ENCODE results near the gene TUBB2A. TPM values are rescaled to one million over a fixed set of nuclear protein-coding genes. Genes with fewer than 3 reads are reported as not detected.

Gene TUBB2A
- total and polyA plus RNA-seq, 2 of the 13 experiments (the other 11 are each of a cell fraction or from before 2014, with no cell fraction given), result 35.3 to 106 TPM

DNA sequence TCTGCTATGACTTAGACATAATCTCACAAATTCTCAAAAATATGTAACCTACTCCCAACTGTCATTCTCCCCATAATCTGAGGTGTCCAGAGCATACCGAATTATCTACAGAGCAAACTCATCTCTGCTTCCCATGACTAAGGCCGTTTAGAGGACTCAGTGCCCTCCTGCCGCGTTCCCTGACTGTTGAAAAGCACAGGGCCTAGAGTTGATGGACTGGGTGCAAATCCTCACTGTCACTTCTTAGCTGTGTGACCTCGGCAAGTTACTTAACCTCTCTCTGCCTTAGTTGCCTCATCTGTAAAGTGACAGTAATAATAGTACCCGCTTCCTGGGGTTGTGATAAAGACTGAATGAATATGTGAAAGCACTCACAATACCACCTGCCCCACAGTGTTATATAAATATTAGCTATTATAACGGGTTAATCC, 4.7 kb upstream of the TUBB2A start (continued):
- TF ChIP-seq, protein P1, sequence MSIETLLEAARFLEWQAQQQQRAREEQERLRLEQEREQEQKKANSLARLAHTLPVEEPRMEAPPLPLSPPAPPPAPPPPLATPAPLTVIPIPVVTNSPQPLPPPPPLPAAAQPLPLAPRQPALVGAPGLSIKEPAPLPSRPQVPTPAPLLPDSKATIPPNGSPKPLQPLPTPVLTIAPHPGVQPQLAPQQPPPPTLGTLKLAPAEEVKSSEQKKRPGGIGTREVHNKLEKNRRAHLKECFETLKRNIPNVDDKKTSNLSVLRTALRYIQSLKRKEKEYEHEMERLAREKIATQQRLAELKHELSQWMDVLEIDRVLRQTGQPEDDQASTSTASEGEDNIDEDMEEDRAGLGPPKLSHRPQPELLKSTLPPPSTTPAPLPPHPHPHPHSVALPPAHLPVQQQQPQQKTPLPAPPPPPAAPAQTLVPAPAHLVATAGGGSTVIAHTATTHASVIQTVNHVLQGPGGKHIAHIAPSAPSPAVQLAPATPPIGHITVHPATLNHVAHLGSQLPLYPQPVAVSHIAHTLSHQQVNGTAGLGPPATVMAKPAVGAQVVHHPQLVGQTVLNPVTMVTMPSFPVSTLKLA (IDR thresholded peaks at IDR 0.05), result no peak
- 0 out of 2 replicates have a peak, but pooled peaks have one; percentile 4 for TF ChIP-seq ZNF652 (CRISPR knock-in tag; IDR thresholded peaks at IDR 0.05; ENCODE audit: borderline replicate concordance, low read depth)
- no peak for TF ChIP-seq SP1 (IDR thresholded peaks at IDR 0.05)
- no peak for TF ChIP-seq SP1 (CRISPR knock-in tag; IDR thresholded peaks at IDR 0.05)
- TF ChIP-seq MIXL1 (CRISPR knock-in tag; IDR thresholded peaks at IDR 0.05), result 0 out of 2 replicates have a peak, but pooled peaks have one; percentile 2
- TF ChIP-seq ZNF205 (CRISPR knock-in tag; IDR thresholded peaks at IDR 0.05), result no peak
- no peak for TF ChIP-seq ZNF788 (CRISPR knock-in tag; IDR thresholded peaks at IDR 0.05; ENCODE audit: borderline replicate concordance)
- TF ChIP-seq MIER2 (CRISPR knock-in tag; IDR thresholded peaks at IDR 0.05), result no peak
- TF ChIP-seq, protein P2, sequence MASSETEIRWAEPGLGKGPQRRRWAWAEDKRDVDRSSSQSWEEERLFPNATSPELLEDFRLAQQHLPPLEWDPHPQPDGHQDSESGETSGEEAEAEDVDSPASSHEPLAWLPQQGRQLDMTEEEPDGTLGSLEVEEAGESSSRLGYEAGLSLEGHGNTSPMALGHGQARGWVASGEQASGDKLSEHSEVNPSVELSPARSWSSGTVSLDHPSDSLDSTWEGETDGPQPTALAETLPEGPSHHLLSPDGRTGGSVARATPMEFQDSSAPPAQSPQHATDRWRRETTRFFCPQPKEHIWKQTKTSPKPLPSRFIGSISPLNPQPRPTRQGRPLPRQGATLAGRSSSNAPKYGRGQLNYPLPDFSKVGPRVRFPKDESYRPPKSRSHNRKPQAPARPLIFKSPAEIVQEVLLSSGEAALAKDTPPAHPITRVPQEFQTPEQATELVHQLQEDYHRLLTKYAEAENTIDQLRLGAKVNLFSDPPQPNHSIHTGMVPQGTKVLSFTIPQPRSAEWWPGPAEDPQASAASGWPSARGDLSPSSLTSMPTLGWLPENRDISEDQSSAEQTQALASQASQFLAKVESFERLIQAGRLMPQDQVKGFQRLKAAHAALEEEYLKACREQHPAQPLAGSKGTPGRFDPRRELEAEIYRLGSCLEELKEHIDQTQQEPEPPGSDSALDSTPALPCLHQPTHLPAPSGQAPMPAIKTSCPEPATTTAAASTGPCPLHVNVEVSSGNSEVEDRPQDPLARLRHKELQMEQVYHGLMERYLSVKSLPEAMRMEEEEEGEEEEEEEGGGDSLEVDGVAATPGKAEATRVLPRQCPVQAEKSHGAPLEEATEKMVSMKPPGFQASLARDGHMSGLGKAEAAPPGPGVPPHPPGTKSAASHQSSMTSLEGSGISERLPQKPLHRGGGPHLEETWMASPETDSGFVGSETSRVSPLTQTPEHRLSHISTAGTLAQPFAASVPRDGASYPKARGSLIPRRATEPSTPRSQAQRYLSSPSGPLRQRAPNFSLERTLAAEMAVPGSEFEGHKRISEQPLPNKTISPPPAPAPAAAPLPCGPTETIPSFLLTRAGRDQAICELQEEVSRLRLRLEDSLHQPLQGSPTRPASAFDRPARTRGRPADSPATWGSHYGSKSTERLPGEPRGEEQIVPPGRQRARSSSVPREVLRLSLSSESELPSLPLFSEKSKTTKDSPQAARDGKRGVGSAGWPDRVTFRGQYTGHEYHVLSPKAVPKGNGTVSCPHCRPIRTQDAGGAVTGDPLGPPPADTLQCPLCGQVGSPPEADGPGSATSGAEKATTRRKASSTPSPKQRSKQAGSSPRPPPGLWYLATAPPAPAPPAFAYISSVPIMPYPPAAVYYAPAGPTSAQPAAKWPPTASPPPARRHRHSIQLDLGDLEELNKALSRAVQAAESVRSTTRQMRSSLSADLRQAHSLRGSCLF (CRISPR knock-in tag; IDR thresholded peaks at IDR 0.05; ENCODE audit: borderline replicate concordance), result no peak
- no peak for TF ChIP-seq CBX1 (IDR thresholded peaks at IDR 0.05; ENCODE audit: low read depth)
- TF ChIP-seq FOSL1 (CRISPR knock-in tag; IDR thresholded peaks at IDR 0.05; ENCODE audit: borderline replicate concordance), result no peak
- TF ChIP-seq ZNF768 (CRISPR knock-in tag; IDR thresholded peaks at IDR 0.05), result peak; percentile 84; the same call in 1 of the 2 replicates
- no peak for TF ChIP-seq ZNF879 (CRISPR knock-in tag; IDR thresholded peaks at IDR 0.05)
- 0 out of 2 replicates have a peak, but pooled peaks have one; percentile 19 for TF ChIP-seq ZBTB38 (CRISPR knock-in tag; IDR thresholded peaks at IDR 0.05)
- TF ChIP-seq, protein P3, sequence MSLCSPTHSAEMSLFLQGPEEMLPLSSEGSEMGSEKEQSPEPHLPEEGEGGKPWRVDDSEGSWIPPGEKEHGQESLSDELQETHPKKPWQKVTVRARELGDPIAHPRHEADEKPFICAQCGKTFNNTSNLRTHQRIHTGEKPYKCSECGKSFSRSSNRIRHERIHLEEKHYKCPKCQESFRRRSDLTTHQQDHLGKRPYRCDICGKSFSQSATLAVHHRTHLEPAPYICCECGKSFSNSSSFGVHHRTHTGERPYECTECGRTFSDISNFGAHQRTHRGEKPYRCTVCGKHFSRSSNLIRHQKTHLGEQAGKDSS (CRISPR knock-in tag; IDR thresholded peaks at IDR 0.05; ENCODE audit: borderline replicate concordance, low read depth), result no peak
- TF ChIP-seq, protein P4, sequence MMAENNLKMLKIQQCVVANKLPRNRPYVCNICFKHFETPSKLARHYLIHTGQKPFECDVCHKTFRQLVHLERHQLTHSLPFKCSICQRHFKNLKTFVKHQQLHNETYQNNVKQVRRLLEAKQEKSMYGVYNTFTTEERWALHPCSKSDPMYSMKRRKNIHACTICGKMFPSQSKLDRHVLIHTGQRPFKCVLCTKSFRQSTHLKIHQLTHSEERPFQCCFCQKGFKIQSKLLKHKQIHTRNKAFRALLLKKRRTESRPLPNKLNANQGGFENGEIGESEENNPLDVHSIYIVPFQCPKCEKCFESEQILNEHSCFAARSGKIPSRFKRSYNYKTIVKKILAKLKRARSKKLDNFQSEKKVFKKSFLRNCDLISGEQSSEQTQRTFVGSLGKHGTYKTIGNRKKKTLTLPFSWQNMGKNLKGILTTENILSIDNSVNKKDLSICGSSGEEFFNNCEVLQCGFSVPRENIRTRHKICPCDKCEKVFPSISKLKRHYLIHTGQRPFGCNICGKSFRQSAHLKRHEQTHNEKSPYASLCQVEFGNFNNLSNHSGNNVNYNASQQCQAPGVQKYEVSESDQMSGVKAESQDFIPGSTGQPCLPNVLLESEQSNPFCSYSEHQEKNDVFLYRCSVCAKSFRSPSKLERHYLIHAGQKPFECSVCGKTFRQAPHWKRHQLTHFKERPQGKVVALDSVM (CRISPR knock-in tag; IDR thresholded peaks at IDR 0.05), result no peak
- TF ChIP-seq, protein P5, sequence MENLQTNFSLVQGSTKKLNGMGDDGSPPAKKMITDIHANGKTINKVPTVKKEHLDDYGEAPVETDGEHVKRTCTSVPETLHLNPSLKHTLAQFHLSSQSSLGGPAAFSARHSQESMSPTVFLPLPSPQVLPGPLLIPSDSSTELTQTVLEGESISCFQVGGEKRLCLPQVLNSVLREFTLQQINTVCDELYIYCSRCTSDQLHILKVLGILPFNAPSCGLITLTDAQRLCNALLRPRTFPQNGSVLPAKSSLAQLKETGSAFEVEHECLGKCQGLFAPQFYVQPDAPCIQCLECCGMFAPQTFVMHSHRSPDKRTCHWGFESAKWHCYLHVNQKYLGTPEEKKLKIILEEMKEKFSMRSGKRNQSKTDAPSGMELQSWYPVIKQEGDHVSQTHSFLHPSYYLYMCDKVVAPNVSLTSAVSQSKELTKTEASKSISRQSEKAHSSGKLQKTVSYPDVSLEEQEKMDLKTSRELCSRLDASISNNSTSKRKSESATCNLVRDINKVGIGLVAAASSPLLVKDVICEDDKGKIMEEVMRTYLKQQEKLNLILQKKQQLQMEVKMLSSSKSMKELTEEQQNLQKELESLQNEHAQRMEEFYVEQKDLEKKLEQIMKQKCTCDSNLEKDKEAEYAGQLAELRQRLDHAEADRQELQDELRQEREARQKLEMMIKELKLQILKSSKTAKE (CRISPR knock-in tag; IDR thresholded peaks at IDR 0.05; ENCODE audit: borderline replicate concordance), result no peak
- TF ChIP-seq CREB1 (IDR thresholded peaks at IDR 0.05), result no peak
- TF ChIP-seq CREB1 (CRISPR knock-in tag; IDR thresholded peaks at IDR 0.05), result peak; percentile 27; the same call in 1 of the 2 replicates
- TF ChIP-seq KDM1A (CRISPR knock-in tag; IDR thresholded peaks at IDR 0.05), result 0 out of 2 replicates have a peak, but pooled peaks have one; percentile 33
- TF ChIP-seq ZNF615 (CRISPR knock-in tag; IDR thresholded peaks at IDR 0.05; ENCODE audit: borderline replicate concordance), result no peak

Measured in HepG2 (cell line).